GM12801 (cell line): ENCODE data around the gene ATXN1.

Experiments used
- CTCF ChIP-seq: IDR thresholded peaks from one replicate; pipeline ENCODE4 v1.5.1; 2011; ENCODE audit warnings: control low read depth; ENCODE audit not compliant: insufficient read length; ENCODE audit errors: extremely low read depth

Gene ATXN1

DNA sequence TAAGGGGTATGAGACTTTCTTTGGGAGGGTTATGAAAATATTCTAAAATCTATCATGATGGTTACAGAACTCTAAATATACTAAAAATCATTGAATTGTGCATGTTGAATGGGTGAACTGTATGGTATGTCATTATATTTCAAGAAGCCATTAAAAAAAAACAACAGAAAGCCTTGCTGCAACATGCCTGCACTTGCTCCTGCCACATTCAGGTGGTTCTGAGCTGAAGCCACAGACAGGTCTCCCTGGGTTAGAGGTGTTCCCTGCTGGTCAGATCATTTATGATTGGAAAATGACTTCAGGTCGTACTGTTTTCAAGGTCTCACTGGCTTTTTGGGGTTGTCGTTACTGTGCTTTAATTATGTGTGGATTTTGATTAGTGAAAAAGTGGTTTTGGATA, 509.6 kb downstream of the ATXN1 start:
- no peak for TF ChIP-seq CTCF

- no peak for TF ChIP-seq CTCF
Observed at GRCh38 chr6:16249971-16250370, 511.3 kb downstream of the ATXN1 start.
